Testis (tissue), 3 donors: Measurements from ENCODE around the gene PTGIS. TPM values are rescaled to one million over a fixed set of nuclear protein-coding genes. Genes with fewer than 3 reads are reported as not detected.

Experiments
- DNase-seq: peaks from one replicate; pipeline ENCODE4 v3.0.0-alpha.2; 2019
- H3K27ac ChIP-seq, 2 donors: fragments of 200-600 bp; sonication (generic); one replicate each; pipeline ENCODE4 v1.5.1; 2019
- H3K27me3 ChIP-seq: fragments of 200-600 bp; sonication (generic); one replicate; pipeline ENCODE4 v1.5.1; 2019
- H3K36me3 ChIP-seq: fragments of 200-600 bp; sonication (generic); one replicate; pipeline ENCODE4 v1.5.1; 2017; ENCODE audit warnings: low read depth; ENCODE audit errors: missing control alignments
- H3K4me1 ChIP-seq: fragments of 200-600 bp; sonication (generic); one replicate; pipeline ENCODE4 v1.5.1; 2019
- H3K4me3 ChIP-seq, 2 donors: fragments of 200-600 bp; sonication (generic); one replicate each; pipeline ENCODE4 v1.5.1; 2017 to 2019
- H3K9me3 ChIP-seq: fragments of 200-600 bp; sonication (generic); one replicate; pipeline ENCODE4 v1.5.1; 2017
- POLR2A ChIP-seq: fragments of 450-650 bp; IDR thresholded peaks from one replicate; pipeline ENCODE4 v1.6.1; 2017; ENCODE audit warnings: antibody characterized with exemption, mild to moderate bottlenecking, moderate library complexity
- WGBS, 2 donors: methylation state at CpG; one replicate each; pipeline ENCODE4 v1.1.5; 2018; 5-methylcytosine and 5-hydroxymethylcytosine counted together
- intact Hi-C: fragments of 100-400 bp; cut with DNase I; formaldehyde crosslinking; loops from one replicate; pipeline ENCODE4 v1.15.1; 2023; ENCODE audit warnings: low total_unique reads
- polyA plus RNA-seq: library from polyadenylated mRNA; stranded (reverse); fragments of 350-450 nt; fragmentation: Illumina TruSeq; extraction: RNeasy Lipid Tissue Mini Kit (QIAGEN cat#74804); gene quantifications from one replicate; pipeline ENCODE4 v1.2.3, GENCODE V29; 2014; ENCODE audit warnings: low read depth, low replicate concordance; ENCODE audit not compliant: insufficient read depth
- total RNA-seq, 2 donors: library from RNA; depleted of rRNA; stranded (reverse); fragments of >200 nt; gene quantifications; one replicate each; pipeline ENCODE4 v1.2.3, GENCODE V29; 2016
- TF ChIP-seq, protein P1 (sequence below), 3 experiments: fragments of 450-650 bp in 2 of 3; fragments of 200-600 bp in 1 of 3; sonication (generic) in 1 of 3; IDR thresholded peaks; one replicate each; pipeline ENCODE4 v1.5.1; 2016 to 2019; ENCODE audit warnings: antibody characterized with exemption in 3 of 3, mild to moderate bottlenecking in 2 of 3, moderate library complexity in 1 of 3

Gene PTGIS
- total and polyA plus RNA-seq, 3 donors from 2014 or later: 12.2 to 30.3 (median 13.0) TPM

GRCh38 chr20:49516916-49517804 lies 50.8 kb downstream of the PTGIS start:
- Histone ChIP-seq H3K27me3 (no peaks in the 10 kb centered on the region), H3K4me3 (no peak overlapping the region), H3K9me3 (no peaks in the 10 kb centered on the region), H3K4me1 (no peaks in the 10 kb centered on the region), H3K27ac (no peak overlapping the region), H3K36me3 (no peaks in the 10 kb centered on the region)
- no peak for DNase-seq
- intact Hi-C loops: no loop called here
- TF ChIP-seq, protein P1, sequence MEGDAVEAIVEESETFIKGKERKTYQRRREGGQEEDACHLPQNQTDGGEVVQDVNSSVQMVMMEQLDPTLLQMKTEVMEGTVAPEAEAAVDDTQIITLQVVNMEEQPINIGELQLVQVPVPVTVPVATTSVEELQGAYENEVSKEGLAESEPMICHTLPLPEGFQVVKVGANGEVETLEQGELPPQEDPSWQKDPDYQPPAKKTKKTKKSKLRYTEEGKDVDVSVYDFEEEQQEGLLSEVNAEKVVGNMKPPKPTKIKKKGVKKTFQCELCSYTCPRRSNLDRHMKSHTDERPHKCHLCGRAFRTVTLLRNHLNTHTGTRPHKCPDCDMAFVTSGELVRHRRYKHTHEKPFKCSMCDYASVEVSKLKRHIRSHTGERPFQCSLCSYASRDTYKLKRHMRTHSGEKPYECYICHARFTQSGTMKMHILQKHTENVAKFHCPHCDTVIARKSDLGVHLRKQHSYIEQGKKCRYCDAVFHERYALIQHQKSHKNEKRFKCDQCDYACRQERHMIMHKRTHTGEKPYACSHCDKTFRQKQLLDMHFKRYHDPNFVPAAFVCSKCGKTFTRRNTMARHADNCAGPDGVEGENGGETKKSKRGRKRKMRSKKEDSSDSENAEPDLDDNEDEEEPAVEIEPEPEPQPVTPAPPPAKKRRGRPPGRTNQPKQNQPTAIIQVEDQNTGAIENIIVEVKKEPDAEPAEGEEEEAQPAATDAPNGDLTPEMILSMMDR (IDR thresholded peaks at IDR 0.05): no peak
- no peak for TF ChIP-seq POLR2A
- 84 to 85% methylated on average over 9 to 17 of the region's 17 CpGs for WGBS, 2 donors

- Histone ChIP-seq H3K4me3 (no peak overlapping the region), H3K36me3 (no peaks in the 10 kb centered on the region), H3K4me1 (no peaks in the 10 kb centered on the region), H3K27ac (no peak overlapping the region), H3K9me3 (no peaks in the 10 kb centered on the region), H3K27me3 (no peaks in the 10 kb centered on the region)
- whole genome bisulfite sequencing, 2 donors: 67% methylated on average over 3 of the region's 3 CpGs
- intact Hi-C loops: no loop called here
- DNase-seq: no peak
- TF ChIP-seq, protein P1 (IDR thresholded peaks at IDR 0.05): no peak
- no peak for TF ChIP-seq POLR2A
Observed at GRCh38 chr20:49515586-49515985, 52.4 kb downstream of the PTGIS start.

DNA sequence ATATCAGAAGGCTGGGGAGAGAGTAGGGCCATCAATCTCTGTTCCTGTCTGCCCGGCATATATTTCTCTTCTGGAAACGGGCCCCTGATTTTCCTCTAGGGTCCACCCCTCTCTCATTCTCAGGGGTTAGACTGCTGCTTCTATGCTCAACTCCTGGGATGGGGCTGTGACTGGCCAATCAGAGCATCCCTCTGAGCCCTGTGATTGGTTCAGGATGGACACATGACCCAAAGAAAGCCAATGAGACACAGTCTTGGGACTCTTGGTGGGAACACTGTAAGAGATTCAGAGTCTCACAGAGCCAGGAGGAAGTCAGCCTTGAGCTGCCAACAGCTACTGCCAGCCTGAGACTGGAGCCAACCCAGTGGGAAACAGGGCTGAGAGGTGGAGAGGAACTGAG lies 54.4 kb downstream of the PTGIS start:
- H3K27ac ChIP-seq: no peak overlapping the region
- no peaks in the 10 kb centered on the region for H3K36me3 ChIP-seq
- intact Hi-C loops: no loop called here
- H3K9me3 ChIP-seq: no peaks in the 10 kb centered on the region
- no peaks in the 10 kb centered on the region for H3K27me3 ChIP-seq
- 53 to 84% methylated on average over 2 of the region's 2 CpGs for WGBS, 2 donors
- H3K4me3 ChIP-seq: no peak overlapping the region
- peaks cover 4% of the 10 kb centered on the region for H3K4me1 ChIP-seq
- no peak for DNase-seq
- TF ChIP-seq, protein P1 (IDR thresholded peaks at IDR 0.05): no peak
- TF ChIP-seq POLR2A: no peak

- H3K4me1 ChIP-seq: peaks cover 6% of the 10 kb centered on the region
- H3K27me3 ChIP-seq: no peaks in the 10 kb centered on the region
- no peak for TF ChIP-seq POLR2A
- TF ChIP-seq, protein P1 (IDR thresholded peaks at IDR 0.05): no peak
- no peak overlapping the region for H3K27ac ChIP-seq
- DNase-seq: no peak
- no peaks in the 10 kb centered on the region for H3K36me3 ChIP-seq
- H3K9me3 ChIP-seq: no peaks in the 10 kb centered on the region
- H3K4me3 ChIP-seq: no peak overlapping the region
- 85% methylated on average over 11 of the region's 11 CpGs for WGBS, 2 donors
- intact Hi-C loops: no loop called here
Observed at GRCh38 chr20:49513009-49513408, 54.9 kb downstream of the PTGIS start.
